GM21367 (cell line): ENCODE results near the gene KMT2A.
"Not testable (repeated sequence)": the region's sequence is repeated elsewhere in the genome, so short reads cannot be mapped to it uniquely, and the experiment has no call there.

Experiments
- ATAC-seq: cut with Tn5 transposase; IDR thresholded peaks from one replicate; pipeline ENCODE4 v1.9.1; 2021; ENCODE audit not compliant: unreplicated experiment

Gene KMT2A

GRCh38 chr11:118434553-118435289, 1.6 kb upstream of the KMT2A start:
- ATAC-seq, result no peak

GRCh38 chr11:118435290-118435892, 901 bp upstream of the KMT2A start:
- peak; percentile 11 for ATAC-seq

GRCh38 chr11:118436639-118437207, 431 bp downstream of the KMT2A start:
- ATAC-seq, result peak; percentile 3

GRCh38 chr11:118437208-118438125, 1.2 kb downstream of the KMT2A start:
- no peak for ATAC-seq

DNA sequence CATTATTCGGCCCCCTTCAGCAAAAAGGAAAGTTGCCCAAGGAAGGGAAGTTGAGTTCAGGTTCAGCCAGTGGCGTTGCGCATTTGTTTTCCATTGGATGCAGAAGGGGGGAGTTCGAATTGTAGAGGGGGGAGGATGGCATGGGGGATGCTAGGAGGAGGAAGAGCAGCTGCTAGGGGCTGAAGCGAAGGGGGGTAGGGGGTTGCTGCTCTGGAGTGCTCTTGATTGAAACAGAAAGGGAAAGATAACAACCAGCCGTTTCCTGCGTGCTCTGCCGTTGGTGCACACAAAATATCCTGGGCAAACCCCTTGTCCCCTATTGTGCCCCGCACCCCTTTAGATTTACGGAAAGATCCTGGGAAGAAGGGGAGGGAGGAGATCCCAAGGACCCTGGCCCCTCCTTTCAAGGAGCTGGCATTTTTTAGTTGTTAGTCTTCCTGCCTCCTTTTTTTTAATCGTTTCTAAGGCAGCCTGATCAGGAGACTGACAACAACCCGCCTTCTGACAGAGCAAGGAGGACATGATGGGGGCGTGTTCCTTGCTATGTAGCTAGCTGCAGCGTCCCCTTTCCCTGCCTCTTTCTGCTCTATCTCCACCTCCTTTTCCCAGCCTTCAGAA, 2.1 kb downstream of the KMT2A start:
- no peak for ATAC-seq

GRCh38 chr11:118439646-118440045, 3.4 kb downstream of the KMT2A start:
- no peak for ATAC-seq

GRCh38 chr11:118441770-118442275, 5.5 kb downstream of the KMT2A start:
- no peak for ATAC-seq

GRCh38 chr11:118442301-118442700, 6.0 kb downstream of the KMT2A start:
- no peak for ATAC-seq

GRCh38 chr11:118442908-118443589, 6.8 kb downstream of the KMT2A start:
- ATAC-seq, result no peak

- no peak for ATAC-seq
These were observed 7.4 kb downstream of the KMT2A start for GRCh38 chr11:118443590-118444218.

GRCh38 chr11:118447423-118447822, 11.1 kb downstream of the KMT2A start:
- ATAC-seq, result no peak

- no peak for ATAC-seq
These were observed 12.0 kb downstream of the KMT2A start for GRCh38 chr11:118448294-118448693.

DNA sequence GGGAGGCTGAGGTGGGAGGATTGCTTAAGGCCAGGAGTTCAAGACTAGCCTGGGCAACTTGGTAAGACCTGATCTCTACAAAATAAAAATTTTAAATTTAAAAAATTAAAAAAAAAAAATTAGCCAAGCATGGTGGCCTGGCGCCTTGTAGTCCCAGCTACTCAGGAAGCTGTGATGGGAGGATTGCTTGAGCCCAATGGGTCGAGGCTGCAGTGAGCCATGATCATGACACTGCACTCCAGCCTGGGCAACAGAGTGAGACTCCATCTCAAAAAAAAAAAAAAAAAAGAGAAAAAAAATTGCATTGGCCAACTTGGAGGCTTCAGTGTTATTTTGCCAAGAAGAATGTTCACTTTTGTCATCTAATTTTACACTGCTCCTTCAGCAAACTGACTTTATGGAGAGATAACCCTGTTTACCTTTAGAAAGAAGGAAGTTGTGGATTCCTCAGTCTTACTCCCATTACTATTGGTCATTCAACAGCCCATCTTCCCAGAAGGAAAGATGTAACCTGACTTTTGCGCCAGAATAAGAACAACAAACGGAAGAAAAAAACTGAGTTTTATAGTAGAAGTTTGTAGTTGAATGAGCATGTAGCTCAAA, 13.1 kb downstream of the KMT2A start:
- no peak for ATAC-seq

GRCh38 chr11:118450451-118450850, 14.2 kb downstream of the KMT2A start:
- no peak for ATAC-seq

DNA sequence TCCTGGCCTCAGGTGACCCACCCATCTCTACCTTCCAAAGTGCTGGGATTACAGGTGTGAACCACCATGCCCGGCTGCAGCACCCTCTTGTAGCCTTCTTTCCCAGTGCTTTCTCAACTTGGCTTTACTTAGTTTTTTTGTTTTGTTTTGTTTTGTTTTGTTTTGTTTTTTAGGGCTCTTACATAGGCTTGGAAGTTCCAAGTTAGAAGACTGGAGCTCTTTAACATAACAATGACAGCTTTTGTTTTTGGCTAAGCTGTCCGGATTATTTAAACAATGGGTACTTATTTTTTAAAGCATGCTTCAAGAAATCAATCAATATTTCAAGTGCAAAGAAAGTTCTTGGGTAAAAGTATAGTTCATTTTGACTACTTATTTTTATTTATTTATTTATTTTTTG, 25.9 kb downstream of the KMT2A start:
- no peak for ATAC-seq

DNA sequence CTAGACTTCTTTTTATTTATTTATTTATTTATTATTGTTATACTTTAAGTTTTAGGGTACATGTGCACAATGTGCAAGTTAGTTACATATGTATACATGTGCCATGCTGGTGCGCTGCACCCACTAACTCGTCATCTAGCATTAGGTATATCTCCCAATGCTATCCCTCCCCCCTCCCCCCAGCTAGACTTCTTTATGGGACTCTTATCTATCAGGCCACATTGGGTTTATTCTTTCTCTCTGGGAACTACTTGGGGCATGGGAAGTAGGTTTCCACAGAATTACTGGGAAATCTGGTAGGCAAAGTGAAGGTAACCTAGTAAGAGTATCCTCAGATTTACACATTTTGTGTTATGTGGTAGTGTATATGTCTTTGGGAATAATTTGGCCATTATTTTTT, 32.7 kb downstream of the KMT2A start:
- not testable (repeated sequence) for ATAC-seq

GRCh38 chr11:118471030-118471429, 34.7 kb downstream of the KMT2A start:
- ATAC-seq, result no peak

DNA sequence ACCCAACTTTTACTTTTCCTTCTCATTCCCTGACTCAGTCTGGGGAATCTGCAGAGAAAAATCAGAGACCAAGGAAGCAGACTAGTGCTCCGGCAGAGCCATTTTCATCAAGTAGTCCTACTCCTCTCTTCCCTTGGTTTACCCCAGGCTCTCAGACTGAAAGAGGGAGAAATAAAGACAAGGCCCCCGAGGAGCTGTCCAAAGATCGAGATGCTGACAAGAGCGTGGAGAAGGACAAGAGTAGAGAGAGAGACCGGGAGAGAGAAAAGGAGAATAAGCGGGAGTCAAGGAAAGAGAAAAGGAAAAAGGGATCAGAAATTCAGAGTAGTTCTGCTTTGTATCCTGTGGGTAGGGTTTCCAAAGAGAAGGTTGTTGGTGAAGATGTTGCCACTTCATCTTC, 37.2 kb downstream of the KMT2A start:
- no peak for ATAC-seq

DNA sequence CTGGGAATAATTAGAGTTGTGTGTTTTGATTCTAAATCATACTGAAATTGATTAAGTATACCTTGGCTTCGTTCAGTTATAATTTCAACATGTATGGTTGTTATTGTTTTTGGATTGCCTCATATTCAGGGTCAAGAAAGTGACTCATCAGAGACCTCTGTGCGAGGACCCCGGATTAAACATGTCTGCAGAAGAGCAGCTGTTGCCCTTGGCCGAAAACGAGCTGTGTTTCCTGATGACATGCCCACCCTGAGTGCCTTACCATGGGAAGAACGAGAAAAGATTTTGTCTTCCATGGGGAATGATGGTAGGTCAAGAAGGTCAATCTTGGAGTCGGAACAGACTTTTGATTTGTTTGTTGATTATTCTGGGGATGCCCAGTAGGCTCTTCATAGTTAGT, 40.4 kb downstream of the KMT2A start:
- ATAC-seq, result no peak
